HuH-7.5 (cell line): ENCODE results near the gene CHID1.

Experiments
- DNase-seq: peaks from one replicate; pipeline ENCODE4 v3.0.0; 2011; ENCODE audit warnings: low spot score

Gene CHID1

GRCh38 chr11:849951-850774 is 60.4 kb downstream of the CHID1 start:
- DNase-seq: no peak

DNA sequence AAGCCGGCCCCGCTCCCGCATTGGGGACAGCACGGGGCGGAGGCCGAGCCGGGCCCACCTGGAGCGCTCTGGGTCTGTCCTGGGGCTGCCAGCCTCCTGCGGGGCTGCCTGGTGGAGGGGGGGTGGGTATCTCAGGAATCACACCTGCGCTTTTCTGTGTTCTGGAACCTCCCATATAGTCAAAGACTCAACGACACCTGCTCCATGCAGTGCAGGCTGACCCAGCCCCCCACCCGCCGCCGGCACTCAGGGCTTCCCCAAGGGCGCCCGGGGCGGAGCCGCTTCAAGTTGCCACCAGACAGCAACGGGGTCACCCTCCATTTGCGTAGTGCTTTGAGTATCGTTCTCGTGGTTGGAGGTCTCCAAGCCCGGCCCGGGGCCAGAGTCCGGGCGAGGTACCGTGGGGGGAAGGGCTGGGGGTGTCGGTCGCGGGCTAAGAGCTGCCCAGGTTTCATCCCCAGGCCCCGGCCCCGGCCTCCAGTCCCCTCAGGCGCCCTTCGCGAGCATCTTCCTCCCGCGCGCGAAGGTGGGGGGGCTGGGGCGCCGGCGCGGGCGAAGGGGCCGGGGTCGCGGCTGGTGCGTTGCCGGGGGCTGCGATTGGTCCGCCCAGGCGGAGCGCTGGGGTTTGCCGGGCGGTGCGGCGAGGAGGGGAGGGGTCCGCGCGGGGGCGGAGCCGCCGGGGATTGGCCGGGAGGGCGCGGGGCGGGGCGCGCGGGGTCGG is 61.3 kb downstream of the CHID1 start:
- no peak for DNase-seq

DNA sequence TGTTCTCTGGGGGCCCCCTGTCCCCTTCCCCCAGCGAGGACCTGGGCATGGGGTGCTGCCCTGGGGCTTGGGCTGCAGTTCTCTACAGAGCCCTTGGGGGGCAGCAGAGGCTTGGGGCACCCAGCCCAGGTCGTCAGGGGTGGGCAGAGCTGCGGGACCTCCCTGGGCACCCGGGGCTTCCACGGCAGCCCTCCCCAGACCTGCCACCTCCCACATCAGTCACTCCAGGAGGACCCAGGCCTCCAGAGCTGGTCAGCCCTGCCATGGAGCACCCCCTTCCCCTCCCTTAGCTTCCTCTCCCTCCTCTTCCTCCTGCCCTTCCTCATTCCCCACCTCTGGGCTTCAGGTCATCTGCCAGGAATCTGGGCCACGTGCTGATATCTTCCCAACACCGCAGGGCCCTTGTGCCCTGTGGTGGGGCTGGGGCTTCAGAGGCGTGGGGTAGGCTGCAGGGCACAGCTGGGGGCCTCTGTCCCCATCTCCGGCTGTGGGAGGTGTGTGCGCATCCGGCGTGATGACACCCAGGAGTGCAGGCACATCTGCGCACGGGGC is 62.2 kb downstream of the CHID1 start:
- DNase-seq: peak; percentile 94

- DNase-seq: no peak
These were observed 62.7 kb downstream of the CHID1 start for GRCh38 chr11:847876-848275.

- no peak for DNase-seq
These were observed 64.0 kb downstream of the CHID1 start for GRCh38 chr11:846496-847098.

GRCh38 chr11:845872-846495 is 64.6 kb downstream of the CHID1 start:
- DNase-seq: no peak

GRCh38 chr11:844693-845644 is 65.6 kb downstream of the CHID1 start:
- DNase-seq: peak; percentile 86

DNA sequence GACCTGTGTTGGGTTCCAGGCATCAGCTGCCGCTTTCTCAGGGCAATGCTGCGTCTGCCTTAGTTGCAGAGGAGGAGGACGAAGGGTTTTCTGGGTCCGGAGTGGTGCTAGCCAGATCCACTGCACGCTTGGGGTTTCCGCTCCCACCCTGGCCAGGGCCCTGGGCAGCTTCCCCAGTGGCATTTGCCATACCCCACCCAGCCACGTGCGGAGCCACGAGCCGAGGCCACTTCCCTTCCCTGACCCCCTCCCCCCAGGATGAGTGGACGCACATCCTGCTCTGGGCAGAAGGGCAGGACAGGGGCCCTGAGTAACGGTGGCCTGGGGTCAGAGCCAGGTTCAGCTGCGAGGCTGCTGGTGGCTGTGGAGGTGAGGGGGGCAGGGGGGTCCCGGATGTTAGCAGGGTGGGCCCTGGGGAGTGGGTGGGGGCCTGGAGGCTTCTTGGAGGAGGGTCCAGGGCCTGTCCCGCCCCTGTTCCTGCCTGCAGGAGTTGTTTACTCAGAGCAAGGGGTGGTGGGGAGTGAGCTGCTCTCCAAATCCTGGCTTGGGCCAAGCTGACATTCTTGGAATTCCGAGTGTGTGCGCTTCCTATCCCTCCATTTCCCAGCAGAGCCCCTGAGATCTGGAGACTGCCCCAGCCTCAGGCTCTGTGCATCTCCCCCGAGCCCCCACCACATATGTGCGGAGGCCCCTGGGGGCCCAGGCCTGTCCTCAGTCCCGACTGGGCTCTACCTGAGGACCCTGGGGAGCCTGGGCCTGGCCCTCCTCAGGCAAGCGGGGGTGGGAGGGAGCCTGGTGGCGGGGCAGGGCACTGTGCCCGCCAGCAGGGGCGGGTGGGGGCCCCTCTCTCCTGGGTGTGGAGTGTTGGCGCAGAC is 66.6 kb downstream of the CHID1 start:
- DNase-seq: peak; percentile 94

- no peak for DNase-seq
These were observed 67.4 kb downstream of the CHID1 start for GRCh38 chr11:843086-843734.

- DNase-seq: peak; percentile 84
These were observed 68.1 kb downstream of the CHID1 start, which contains the start of the genes POLR2L and TSPAN4 for GRCh38 chr11:842370-843002. Gene POLR2L (minus strand): TSS chr11:842529. CDS start chr11:842508, 21 bp downstream. Gene TSPAN4 (plus strand): TSS chr11:842852. CDS start chr11:850305, 7,453 bp downstream.

GRCh38 chr11:841981-842369 is 68.6 kb downstream of the CHID1 start:
- DNase-seq: no peak

DNA sequence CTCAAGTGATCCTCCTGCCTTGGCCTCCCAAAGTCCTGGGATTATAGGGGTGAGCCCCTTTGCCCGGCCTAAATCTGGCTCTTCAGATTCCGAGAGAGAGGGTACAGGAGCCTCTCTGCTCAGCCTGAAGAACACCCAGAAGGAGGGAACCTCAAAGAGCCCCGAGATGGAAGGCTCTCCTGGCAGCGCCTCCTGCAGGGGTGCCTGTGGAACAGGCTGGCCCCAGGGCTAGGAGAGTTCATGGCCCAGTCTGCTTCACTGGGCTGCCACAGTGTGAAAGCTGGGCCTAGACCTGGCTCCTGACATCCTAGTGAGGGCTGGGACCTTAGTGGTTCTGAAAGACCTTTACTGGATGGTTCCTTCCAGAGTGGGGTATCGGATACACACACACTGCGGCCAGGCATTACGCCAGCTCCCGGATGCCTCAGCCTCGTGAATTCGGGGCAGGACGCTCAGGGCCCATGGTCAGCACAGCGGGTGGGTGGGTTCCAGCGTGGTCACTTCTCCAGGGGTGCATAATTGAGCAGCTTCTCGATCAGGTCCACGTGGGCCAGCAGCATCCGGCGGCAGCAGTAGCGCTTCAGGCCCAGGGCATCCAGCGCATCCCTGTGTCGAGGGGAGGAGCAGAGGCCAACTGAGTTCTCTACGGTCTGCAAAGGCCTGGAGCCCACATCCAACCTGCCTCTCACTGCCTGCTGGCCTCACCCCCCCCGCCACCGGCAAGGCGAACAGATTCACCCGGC is 70.6 kb downstream of the CHID1 start:
- no peak for DNase-seq

GRCh38 chr11:839280-839623 is 71.4 kb downstream of the CHID1 start:
- no peak for DNase-seq

DNA sequence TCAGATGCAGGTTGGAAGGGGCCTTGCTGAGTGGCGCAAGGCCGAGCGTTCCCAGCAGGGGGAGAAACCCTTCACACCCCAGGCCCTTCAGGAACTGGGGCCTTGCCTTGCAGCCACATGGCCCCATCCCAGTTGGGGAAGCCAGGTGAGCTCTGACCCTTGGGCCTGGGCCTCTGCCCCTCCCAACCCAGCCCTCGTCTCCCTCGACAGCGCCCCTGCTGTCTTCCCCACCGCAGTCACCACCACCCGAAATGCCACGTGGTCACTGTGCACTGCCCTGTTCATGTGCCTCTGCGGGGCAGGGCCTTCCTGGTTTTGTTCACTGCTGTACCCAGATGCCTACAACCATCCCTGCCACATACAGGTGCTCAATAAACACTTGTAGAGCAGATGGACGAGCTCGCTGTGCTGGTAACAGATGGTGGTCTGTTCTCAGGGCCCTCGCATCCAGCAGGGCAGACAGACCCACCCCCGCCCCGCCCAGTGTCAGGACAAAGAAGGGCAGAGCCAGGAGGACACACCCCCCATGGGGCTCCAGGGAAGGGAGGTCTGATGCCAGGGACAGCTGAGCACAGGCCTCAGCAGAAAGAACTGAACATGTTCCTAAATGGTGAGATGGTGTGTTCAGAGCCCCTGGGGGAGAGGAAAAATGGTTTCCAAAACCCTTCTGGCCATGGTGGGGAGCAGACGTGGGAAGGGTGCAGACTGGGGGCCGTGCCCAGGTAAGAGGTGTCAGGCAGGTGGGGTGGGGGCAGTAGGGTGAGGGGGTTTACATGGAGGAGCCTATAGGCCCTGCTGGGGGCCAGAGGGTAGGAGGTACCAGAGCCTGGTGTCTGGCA is 72.0 kb downstream of the CHID1 start:
- DNase-seq: no peak

GRCh38 chr11:837990-838307 is 72.7 kb downstream of the CHID1 start:
- DNase-seq: no peak

DNA sequence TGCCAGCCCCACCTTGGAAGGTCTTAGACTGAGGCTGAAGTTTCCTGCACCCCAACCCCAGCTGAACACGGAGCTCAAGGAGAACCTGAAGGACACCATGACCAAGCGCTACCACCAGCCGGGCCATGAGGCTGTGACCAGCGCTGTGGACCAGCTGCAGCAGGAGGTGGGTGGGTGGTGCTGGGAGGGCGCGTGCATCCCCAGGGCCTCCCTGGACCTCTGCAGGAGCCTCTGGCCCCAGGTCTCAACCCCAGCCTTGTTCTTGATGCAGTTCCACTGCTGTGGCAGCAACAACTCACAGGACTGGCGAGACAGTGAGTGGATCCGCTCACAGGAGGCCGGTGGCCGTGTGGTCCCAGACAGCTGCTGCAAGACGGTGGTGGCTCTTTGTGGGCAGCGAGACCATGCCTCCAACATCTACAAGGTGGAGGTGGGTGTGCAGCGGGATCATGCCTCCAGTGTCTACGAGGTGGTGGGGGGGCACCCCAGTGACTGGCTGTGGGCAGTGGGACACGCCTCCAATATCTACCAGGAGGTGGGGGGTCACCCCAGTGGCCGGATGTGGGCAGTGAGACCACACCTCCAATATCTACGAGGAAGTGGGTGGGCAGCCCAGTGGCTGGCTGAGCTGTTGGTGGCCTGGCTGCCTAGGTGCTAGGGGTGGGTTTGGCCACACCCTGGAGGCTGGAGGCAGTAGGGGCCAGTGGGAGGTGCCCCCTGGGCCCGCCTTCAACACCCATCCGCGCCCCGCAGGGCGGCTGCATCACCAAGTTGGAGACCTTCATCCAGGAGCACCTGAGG is 73.2 kb downstream of the CHID1 start:
- no peak for DNase-seq

DNA sequence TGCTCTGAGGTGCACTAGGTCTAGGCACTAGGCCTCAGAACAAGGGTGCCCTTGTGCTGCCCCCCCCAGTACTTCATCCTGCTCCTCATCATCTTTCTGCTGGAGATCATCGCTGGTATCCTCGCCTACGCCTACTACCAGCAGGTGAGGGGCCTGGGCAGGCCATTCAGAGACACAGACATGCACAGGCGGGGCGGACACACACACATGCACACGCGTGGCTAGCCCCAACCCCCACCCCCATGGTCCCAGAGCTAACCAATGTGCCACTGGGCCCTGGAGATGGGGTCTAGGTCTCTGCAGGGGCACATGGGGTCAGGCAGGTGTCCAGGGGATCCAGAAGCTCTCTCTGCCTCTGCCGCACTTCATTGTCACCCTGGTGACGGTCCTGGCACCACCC is 73.9 kb downstream of the CHID1 start:
- no peak for DNase-seq
